GM21717 (cell line): Measurements from ENCODE around the gene TNFRSF21.

Source experiments
- ATAC-seq: cut with Tn5 transposase; IDR thresholded peaks from one replicate; pipeline ENCODE4 v1.9.1; 2021; ENCODE audit warnings: mild to moderate bottlenecking, moderate library complexity; ENCODE audit not compliant: unreplicated experiment

The TNFRSF21 gene

GRCh38 chr6:47254051-47254450, 55.7 kb downstream of the TNFRSF21 start:
- ATAC-seq: no peak

DNA sequence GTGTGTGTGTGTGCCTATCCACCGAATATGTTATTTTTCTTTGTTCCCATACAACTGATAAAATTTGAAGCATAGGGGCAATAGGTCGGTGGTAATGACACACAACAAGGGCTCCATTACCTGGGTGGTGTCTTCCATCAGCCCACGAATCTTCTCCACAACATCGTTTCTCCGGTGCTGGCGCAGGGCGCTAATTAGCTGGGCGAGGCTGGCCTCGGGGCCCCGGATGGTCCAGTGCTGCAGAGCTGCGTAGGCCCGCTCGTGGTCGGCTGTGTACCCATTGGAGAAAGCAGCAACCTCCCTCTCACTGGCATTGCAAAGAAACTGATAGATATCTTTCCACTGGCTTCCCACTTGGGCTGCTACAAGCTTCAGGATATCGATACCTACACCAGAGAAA, 56.6 kb downstream of the TNFRSF21 start:
- no peak for ATAC-seq

- no peak for ATAC-seq
Measured at GRCh38 chr6:47252633-47253032, 57.1 kb downstream of the TNFRSF21 start.

GRCh38 chr6:47251396-47251795, 58.3 kb downstream of the TNFRSF21 start:
- no peak for ATAC-seq

- ATAC-seq: no peak
Measured at GRCh38 chr6:47250302-47250701, 59.4 kb downstream of the TNFRSF21 start.

DNA sequence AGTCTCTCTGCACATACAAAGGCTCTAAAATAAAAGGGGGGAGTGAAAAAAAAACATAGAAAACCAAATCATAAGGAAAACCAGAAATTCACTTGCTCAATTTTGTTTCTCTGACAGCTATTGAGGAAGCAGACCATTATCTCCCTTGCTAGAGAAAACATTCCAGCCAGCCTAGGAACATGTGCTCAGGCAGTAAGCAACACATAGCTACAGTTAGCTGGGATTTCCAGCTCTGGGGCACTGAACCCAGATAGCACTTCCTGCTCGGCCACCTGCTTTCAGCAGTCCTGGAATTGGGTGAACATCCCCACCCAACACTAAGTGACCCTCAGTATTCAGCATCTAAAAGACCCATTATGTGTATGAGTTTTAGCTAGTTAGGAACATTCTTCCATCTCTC, 61.3 kb downstream of the TNFRSF21 start:
- ATAC-seq: no peak

- ATAC-seq: peak; percentile 45
Measured at GRCh38 chr6:47247227-47247797, 62.4 kb downstream of the TNFRSF21 start.

- no peak for ATAC-seq
Measured at GRCh38 chr6:47246551-47246950, 63.2 kb downstream of the TNFRSF21 start.

DNA sequence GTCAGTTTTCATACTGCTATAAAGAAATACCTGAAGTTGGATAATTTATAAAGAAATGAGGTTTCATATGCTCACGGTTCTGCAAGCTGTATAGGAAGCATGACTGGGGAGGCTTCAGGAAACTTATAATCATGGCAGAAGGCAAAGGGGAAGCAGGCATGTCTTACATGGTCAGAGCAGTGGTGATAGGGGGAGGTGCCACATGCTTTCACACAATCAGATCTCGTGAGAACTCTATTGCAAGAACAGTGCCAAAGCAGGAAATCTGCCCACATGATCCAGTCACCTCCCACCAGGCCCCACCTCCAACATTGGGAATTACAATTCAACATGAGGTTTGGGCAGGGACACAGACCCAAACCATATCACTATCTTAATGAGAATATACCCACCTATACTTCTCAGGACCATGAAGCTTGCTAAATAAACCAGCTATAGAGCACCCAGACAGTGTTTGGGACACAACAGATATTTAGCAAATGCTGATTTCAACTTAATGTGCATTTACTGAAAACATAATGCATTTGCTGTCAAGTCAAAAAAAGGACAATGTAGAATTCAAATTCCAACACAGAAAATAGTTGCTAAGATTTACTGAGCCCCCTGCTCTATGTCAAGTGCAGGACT, 63.8 kb downstream of the TNFRSF21 start:
- ATAC-seq: no peak

GRCh38 chr6:47242483-47243386, 67.0 kb downstream of the TNFRSF21 start:
- ATAC-seq: peak; percentile 97

DNA sequence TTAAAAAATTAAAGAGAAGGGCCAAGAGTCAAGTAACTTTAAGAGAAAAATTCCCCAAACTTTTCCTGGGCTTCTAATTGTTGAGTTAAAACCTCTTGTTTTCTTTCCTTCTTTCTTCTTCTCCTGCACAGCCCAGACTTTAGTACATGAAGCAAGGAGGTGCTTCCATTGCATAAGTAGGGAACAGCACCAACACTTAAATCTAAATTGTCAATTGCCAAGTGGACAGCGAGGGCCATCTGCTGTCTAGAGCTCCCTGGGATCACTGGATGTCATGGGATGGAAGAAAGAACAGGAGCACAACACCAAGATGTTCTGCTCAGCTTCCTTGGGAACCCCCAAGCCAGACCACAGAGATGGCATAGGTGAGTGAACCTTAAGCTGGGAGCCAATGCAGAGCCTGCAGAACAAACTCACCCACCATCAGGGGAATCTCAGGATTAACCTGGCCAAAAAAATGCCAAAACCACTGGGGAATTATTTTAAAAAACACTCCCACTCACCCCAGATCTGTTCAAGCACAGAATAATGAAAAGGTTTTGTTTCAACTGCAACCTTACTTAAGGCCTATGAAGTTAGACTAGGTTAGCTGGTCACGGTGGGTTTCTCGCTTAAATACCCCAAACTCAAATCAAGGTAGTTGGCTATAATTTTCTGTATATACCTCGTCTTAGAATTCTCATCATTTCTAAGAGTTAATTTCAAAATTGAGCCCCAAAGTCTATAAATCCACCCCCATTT, 67.8 kb downstream of the TNFRSF21 start:
- ATAC-seq: no peak

- ATAC-seq: no peak
Measured at GRCh38 chr6:47240277-47240890, 69.3 kb downstream of the TNFRSF21 start.

GRCh38 chr6:47239546-47239945, 70.2 kb downstream of the TNFRSF21 start:
- no peak for ATAC-seq

DNA sequence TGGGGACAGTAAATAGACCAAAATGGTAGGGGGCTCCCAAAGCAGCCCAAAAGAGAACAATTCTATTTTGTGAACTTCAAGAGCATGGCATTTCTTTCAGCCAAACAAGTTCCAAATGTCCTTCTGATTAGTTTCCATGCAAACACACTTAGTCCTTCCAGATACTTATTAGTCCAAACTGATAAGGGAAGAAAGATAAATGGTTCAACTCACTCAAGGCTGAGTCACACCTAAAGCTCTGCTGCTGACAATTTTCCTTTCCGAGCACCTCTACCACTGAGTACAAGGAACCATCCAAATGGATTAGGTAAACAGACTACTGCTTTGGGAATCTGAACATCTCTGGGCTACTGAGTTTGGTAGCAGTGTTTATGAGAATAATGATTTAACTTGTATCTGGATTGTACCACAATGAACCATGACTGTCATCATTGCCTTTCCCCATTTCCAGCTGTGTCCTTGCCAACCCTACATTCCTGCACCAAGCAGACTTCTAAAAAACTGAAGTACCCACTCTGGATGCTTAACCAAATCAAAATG, 71.2 kb downstream of the TNFRSF21 start:
- ATAC-seq: no peak

GRCh38 chr6:47237196-47237595, 72.5 kb downstream of the TNFRSF21 start:
- ATAC-seq: no peak

- ATAC-seq: peak; percentile 84
Measured at GRCh38 chr6:47235964-47236760, 73.5 kb downstream of the TNFRSF21 start.

DNA sequence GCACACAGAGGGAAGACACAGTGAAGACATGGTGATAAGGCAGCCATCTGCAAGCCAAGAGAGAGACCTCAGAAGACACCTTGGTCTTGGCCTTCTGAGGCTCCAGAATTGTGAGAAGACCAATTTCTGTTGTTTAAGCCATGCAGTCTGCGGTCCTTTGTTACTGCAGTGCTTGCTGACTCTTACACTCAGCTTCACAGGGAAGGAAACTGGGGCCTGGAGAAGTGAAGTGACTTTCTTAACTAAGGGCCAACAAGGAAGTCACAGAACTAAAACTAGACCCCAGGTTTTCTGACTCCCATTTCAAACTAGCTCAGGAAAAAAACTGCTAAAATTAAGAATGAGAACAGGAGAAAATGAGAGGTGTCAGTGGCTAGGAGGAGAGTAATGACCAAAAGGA, 74.3 kb downstream of the TNFRSF21 start:
- ATAC-seq: no peak

GRCh38 chr6:47234266-47234933, 75.3 kb downstream of the TNFRSF21 start:
- ATAC-seq: no peak

- ATAC-seq: no peak
Measured at GRCh38 chr6:47231151-47231550, 78.6 kb downstream of the TNFRSF21 start.
